Transverse colon (tissue), 4 donors: ENCODE measurements around the gene ZNF581. TPM values are rescaled to one million over a fixed set of nuclear protein-coding genes. Genes with fewer than 3 reads are reported as not detected.

ENCODE experiments used
- DNase-seq: peaks from one replicate; pipeline ENCODE4 v3.0.0-alpha.2; 2019
- H3K27ac ChIP-seq, 4 donors: fragments of 200-600 bp; sonication (generic); 2 replicates each; pipeline ENCODE4 v1.5.1; 2016 to 2018; ENCODE audit warnings: inconsistent platforms in 4 of 4
- H3K27me3 ChIP-seq: fragments of 200-600 bp; sonication (generic); 2 replicates; pipeline ENCODE4 v1.5.1; 2017; ENCODE audit warnings: inconsistent platforms
- H3K36me3 ChIP-seq, 4 donors: fragments of 200-600 bp; sonication (generic); 2 replicates each; pipeline ENCODE4 v1.5.1; 2017 to 2019; ENCODE audit warnings: inconsistent platforms in 4 of 4
- H3K4me1 ChIP-seq, 4 donors: fragments of 200-600 bp; sonication (generic); 2 replicates each; pipeline ENCODE4 v1.5.1; 2017 to 2020; ENCODE audit warnings: inconsistent platforms in 4 of 4
- H3K4me3 ChIP-seq, 4 donors: fragments of 200-600 bp; sonication (generic); 1 replicate in 1 of 4; 2 replicates in 3 of 4; pipeline versions ENCODE4 v1.5.1 to v1.6.1; 2017 to 2019; ENCODE audit warnings: inconsistent platforms in 4 of 4
- H3K9me3 ChIP-seq, 2 donors: fragments of 200-600 bp; sonication (generic); 2 replicates each; pipeline ENCODE4 v1.5.1; 2017 to 2019; ENCODE audit warnings: inconsistent platforms in 2 of 2
- CTCF ChIP-seq, 5 experiments: fragments of 200-600 bp in 3 of 5; fragments of 450-650 bp in 2 of 5; sonication (generic) in 3 of 5; IDR thresholded peaks; 1 replicate in 2 of 5; 2 replicates in 3 of 5; pipeline ENCODE4 v1.5.1; 2016 to 2017; ENCODE audit warnings: antibody characterized with exemption in 5 of 5, inconsistent platforms in 3 of 5, mild to moderate bottlenecking in 2 of 5, moderate library complexity in 1 of 5
- EP300 ChIP-seq: sonication (generic); formaldehyde crosslinking; IDR thresholded peaks from one replicate; pipeline ENCODE4 v1.6.1; 2017; ENCODE audit warnings: antibody characterized with exemption, low read depth
- POLR2A ChIP-seq: fragments of 450-650 bp; IDR thresholded peaks from one replicate; pipeline ENCODE4 v1.6.1; 2016; ENCODE audit warnings: antibody characterized with exemption, mild to moderate bottlenecking, moderate library complexity
- POLR2AphosphoS5 ChIP-seq, 3 donors: sonication (generic); formaldehyde crosslinking; IDR thresholded peaks; one replicate each; pipeline ENCODE4 v1.6.1; 2016; ENCODE audit warnings: antibody characterized with exemption in 3 of 3
- WGBS, 2 donors: methylation state at CpG; one replicate each; pipeline ENCODE4 v1.1.5; 2018; ENCODE audit warnings: low coverage in 1 of 2; 5-methylcytosine and 5-hydroxymethylcytosine counted together
- in situ Hi-C, 4 donors: fragments of 200-750 bp; cut with MboI; loops; one replicate each; pipeline versions ENCODE4 v1.15.0 to v1.15.1; 2017; ENCODE audit warnings: low sequenced_read_pairs in 3 of 4, low pct_ligation_motif_present in 1 of 4, low pct_unique_long_range_greater_than_20kb in 1 of 4
- intact Hi-C: fragments of 100-400 bp; cut with DNase I; formaldehyde crosslinking; loops from one replicate; pipeline ENCODE4 v1.15.1; 2023; ENCODE audit warnings: low total_unique reads
- total RNA-seq, 4 donors: library from RNA; depleted of rRNA; stranded (reverse); fragments of >200 nt; gene quantifications; one replicate each; pipeline ENCODE4 v1.1.0, GENCODE V29; 2016

Gene ZNF581
- total RNA-seq, 4 donors from 2014 or later, result 4.1 to 19.7 (median 10.0) TPM

GRCh38 chr19:55679343-55680257, 36.2 kb downstream of the ZNF581 start:
- 84% methylated on average over 24 of the region's 24 CpGs; no CpG with 5 or more reads in 1 of the 2 donors for WGBS, 2 donors
- H3K4me1 ChIP-seq, result peaks cover 19 to 75% (median 48%) of the 10 kb centered on the region in 4 donors
- TF ChIP-seq POLR2A (no peak), CTCF (IDR thresholded peaks at IDR 0.05) (no peak), EP300 (no peak), POLR2AphosphoS5 (IDR thresholded peaks at IDR 0.05) (no peak)
- no peak overlapping the region for H3K4me3 ChIP-seq
- DNase-seq, result no peak
- no peaks in the 10 kb centered on the region for H3K27me3 ChIP-seq
- in situ Hi-C loops (no loop called here), intact Hi-C loops (no loop called here)
- no peaks in the 10 kb centered on the region for H3K9me3 ChIP-seq
- H3K36me3 ChIP-seq, result peaks cover 0 to 12% (median 6%) of the 10 kb centered on the region in 4 donors
- H3K27ac ChIP-seq, result peak overlapping the region in 1 of 4 donors; percentile 95

- Histone ChIP-seq H3K27ac (no peak overlapping the region), H3K27me3 (no peaks in the 10 kb centered on the region), H3K9me3 (no peaks in the 10 kb centered on the region), H3K36me3 (peaks cover 0 to 18% (median 8%) of the 10 kb centered on the region in 4 donors), H3K4me1 (peaks cover 26 to 83% (median 55%) of the 10 kb centered on the region in 4 donors), H3K4me3 (no peak overlapping the region)
- no peak for DNase-seq
- no peak for TF ChIP-seq POLR2A
- no peak for TF ChIP-seq EP300
- no peak for TF ChIP-seq POLR2AphosphoS5 (IDR thresholded peaks at IDR 0.05)
- TF ChIP-seq CTCF (IDR thresholded peaks at IDR 0.05), result no peak
- in situ Hi-C loops, result no loop called here
- WGBS, 2 donors, result 92% methylated on average over 20 of the region's 20 CpGs; no CpG with 5 or more reads in 1 of the 2 donors
- intact Hi-C loops, result no loop called here
Measured at GRCh38 chr19:55680339-55681130, 37.1 kb downstream of the ZNF581 start.

- H3K4me3 ChIP-seq, result no peak overlapping the region
- H3K27me3 ChIP-seq, result no peaks in the 10 kb centered on the region
- no peak for TF ChIP-seq CTCF (IDR thresholded peaks at IDR 0.05)
- no peak for TF ChIP-seq EP300
- peaks cover 22 to 84% (median 56%) of the 10 kb centered on the region in 4 donors for H3K4me1 ChIP-seq
- DNase-seq, result no peak
- 83 to 86% methylated on average over 2 to 9 of the region's 9 CpGs for WGBS, 2 donors
- no peaks in the 10 kb centered on the region for H3K9me3 ChIP-seq
- peak overlapping the region in 2 of 4 donors; percentile 88 to 93 for H3K27ac ChIP-seq
- H3K36me3 ChIP-seq, result peaks cover 0 to 20% (median 10%) of the 10 kb centered on the region in 4 donors
- in situ Hi-C loops (no loop called here), intact Hi-C loops (no loop called here)
Measured at GRCh38 chr19:55681131-55682092, 38.0 kb downstream of the ZNF581 start.
